Adipose tissue (tissue), 3 donors: Measurements from ENCODE around the gene RBM15B. TPM values are rescaled to one million over a fixed set of nuclear protein-coding genes. Genes with fewer than 3 reads are reported as not detected.
"Not testable (repeated sequence)": the region's sequence is repeated elsewhere in the genome, so short reads cannot be mapped to it uniquely, and the experiment has no call there.

Source experiments
- H3K27ac ChIP-seq: one replicate; pipeline ENCODE4 v1.5.1; 2013; ENCODE audit warnings: low read depth, low read length
- WGBS, 3 donors: extraction: QIAGEN DNeasy Blood & Tissue Kit; methylation state at CpG; one replicate each; pipeline ENCODE4 v1.1.7; 2013; 5-methylcytosine and 5-hydroxymethylcytosine counted together
- polyA plus RNA-seq, 3 donors: library from polyadenylated mRNA; stranded (reverse); fragments of 200-250 nt; gene quantifications; one replicate each; pipeline ENCODE4 v1.2.3, GENCODE V29; 2013
- donor health status: healthy with polysubstance abuse.
- donor health status: Bipolar disorder and iron deficiency.
- donor health status: healthy.

The RBM15B gene, protein sequence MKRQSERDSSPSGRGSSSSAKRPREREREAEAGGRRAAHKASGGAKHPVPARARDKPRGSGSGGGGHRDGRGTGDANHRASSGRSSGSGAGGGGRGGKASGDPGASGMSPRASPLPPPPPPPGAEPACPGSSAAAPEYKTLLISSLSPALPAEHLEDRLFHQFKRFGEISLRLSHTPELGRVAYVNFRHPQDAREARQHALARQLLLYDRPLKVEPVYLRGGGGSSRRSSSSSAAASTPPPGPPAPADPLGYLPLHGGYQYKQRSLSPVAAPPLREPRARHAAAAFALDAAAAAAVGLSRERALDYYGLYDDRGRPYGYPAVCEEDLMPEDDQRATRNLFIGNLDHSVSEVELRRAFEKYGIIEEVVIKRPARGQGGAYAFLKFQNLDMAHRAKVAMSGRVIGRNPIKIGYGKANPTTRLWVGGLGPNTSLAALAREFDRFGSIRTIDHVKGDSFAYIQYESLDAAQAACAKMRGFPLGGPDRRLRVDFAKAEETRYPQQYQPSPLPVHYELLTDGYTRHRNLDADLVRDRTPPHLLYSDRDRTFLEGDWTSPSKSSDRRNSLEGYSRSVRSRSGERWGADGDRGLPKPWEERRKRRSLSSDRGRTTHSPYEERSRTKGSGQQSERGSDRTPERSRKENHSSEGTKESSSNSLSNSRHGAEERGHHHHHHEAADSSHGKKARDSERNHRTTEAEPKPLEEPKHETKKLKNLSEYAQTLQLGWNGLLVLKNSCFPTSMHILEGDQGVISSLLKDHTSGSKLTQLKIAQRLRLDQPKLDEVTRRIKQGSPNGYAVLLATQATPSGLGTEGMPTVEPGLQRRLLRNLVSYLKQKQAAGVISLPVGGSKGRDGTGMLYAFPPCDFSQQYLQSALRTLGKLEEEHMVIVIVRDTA
- polyA plus RNA-seq, result 10 to 100 TPM; 10.8 to 16.5 (median 12.1) TPM

DNA sequence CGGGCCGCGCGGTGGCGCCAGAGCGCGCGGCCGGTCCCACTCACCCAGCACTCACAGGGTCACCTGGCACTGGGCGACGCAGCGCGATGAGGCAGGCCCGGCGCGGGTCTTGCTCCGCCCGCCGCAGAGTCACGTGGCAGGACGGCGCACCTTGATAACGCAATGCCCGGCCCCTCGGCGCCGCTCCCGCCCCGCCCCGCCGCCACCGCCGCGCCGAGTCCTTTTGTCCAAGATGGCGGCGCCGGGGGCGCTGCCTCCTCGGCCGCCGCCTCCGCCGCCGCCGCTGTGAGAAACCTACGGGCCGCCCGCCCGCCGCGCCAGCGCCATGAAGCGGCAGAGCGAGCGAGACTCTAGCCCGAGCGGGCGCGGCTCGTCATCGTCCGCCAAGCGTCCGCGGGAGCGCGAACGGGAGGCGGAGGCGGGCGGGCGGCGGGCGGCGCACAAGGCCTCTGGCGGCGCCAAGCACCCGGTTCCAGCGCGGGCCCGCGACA lies at the start of gene RBM15B:
TSS of gene RBM15B (plus strand) at position 211 of the 491 bp plus-strand sequence. CDS start at position 326, 115 bp downstream.
- WGBS, 3 donors, result 0 to 1% (median 0%) methylated on average over 51 to 82 of the region's 83 CpGs
- H3K27ac ChIP-seq, result peak within 1 kb of the TSS; percentile 64

DNA sequence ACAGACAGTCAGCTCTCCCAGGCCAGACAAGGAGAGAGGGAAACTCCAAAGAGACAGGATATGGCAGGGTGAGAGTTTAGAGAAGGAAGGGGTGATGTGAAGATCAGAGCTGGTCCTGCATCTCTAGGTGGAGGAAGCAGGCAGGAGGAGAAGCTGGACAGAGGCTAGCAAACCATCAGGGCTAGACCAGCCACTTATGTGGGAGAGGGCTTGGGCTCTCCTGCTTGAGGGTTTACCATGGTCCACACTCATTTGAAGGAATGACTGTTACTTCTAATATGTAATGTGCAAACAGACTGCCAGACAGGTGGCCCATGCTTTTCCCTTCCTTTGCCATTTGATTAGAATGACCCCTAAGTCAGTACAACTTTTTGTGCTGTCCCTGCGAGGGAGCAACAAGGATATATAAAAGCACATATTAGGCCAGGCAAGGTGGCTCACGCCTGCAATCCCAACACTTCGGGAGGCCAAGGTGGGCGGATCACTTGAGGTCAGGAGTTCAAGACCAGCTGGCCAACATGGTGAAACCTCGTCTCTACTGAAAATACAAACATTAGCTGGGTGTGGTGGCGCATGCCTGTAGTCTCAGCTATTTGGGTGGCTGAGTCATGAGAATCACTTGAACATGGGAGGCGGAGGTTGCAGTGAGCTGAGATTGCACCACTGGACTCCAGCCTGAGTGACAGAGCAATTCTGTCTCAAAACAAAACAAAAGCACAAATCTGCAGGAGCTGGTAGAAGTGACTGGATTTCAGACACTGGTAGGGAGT lies 47.0 kb upstream of the RBM15B start:
- H3K27ac ChIP-seq, result no peak overlapping the region
- WGBS, 3 donors, result 72 to 80% (median 76%) methylated on average over 7 of the region's 7 CpGs

DNA sequence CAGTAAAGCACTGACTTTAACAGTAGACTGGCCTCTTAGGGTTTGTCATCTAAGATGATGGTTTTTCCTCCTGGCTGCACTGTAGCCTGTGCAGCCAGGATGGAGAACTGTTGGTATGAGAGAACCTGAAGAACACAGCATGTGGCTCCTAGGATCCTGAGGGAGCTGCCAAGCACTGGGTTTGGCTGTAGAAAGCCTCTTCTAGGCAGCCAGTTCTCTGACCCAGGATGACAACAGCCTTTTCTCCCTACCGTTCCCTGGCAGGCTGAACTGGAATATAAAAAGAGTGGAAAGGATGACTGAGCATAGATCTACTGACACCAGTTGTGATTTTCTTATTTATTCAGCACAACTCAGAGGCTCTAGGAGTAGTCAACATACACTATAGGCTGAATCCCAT lies 40.3 kb upstream of the RBM15B start:
- 83 to 100% (median 87%) methylated on average over 1 of the region's 1 CpG for WGBS, 3 donors

DNA sequence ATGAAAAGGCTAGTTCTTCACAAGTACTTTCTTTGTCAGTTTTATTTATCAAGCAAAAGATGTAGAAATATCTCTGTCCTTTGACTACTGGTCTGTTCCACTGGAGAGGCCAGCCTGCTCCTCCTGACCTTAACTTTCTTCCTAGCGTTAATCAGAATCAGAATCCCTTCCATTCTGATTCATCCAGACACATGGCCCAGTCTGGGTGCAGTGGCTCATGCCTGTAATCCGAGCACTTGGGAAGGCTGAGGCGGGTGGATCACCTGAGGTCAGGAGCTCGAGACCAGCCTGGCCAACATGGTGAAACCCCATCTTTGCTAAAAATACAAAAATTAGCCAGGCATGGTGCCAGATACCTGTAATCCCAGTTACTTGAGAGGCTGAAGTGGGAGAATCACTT lies 38.0 kb upstream of the RBM15B start:
- no peak overlapping the region for H3K27ac ChIP-seq
- WGBS, 3 donors, result 82 to 88% (median 86%) methylated on average over 4 of the region's 4 CpGs

More for the DNA sequence above, 40.3 kb upstream of the RBM15B start:
- H3K27ac ChIP-seq, result no peak overlapping the region

DNA sequence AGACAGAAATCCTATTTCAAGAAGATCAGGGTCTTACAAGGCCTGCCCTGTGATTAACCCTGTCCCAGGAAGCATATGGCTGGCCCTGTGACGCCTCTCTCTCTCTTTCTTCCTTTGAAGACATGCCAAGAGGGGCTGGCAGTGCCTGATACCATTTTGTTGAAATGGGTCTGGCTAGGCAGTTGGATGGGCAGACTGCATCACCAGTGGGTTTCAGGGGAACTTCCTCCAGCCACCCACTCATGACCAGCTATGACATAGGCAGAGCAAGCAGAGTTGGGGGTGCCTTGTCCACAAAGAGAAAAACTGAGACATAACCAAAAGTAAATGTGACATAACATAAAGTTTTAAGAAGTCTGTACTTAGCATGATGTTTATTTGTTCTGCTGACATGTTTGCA lies 37.4 kb upstream of the RBM15B start:
- WGBS, 3 donors, result 38 to 89% (median 48%) methylated on average over 1 of the region's 1 CpG
- no peak overlapping the region for H3K27ac ChIP-seq

DNA sequence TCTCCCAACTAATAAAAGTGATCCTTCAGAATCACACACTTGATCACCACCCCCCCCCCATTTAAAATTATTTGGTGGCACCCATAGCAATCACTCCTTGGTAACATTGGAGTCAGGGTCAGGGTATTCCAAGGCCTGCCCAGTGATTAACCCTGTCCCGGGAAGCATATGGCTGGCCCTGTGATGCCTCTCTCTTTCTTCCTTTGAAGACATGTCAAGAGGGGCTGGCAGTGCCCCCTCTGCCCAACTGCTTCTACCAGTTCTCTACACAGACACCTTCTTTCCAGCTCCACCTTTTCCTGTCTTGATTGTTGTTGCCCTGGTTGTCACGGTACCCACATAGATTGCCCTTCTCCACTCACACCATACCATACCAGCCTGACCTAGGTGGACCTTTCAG lies 36.9 kb upstream of the RBM15B start:
- H3K27ac ChIP-seq, result no peak overlapping the region
- WGBS, 3 donors, result 87 to 89% (median 88%) methylated on average over 2 of the region's 2 CpGs

DNA sequence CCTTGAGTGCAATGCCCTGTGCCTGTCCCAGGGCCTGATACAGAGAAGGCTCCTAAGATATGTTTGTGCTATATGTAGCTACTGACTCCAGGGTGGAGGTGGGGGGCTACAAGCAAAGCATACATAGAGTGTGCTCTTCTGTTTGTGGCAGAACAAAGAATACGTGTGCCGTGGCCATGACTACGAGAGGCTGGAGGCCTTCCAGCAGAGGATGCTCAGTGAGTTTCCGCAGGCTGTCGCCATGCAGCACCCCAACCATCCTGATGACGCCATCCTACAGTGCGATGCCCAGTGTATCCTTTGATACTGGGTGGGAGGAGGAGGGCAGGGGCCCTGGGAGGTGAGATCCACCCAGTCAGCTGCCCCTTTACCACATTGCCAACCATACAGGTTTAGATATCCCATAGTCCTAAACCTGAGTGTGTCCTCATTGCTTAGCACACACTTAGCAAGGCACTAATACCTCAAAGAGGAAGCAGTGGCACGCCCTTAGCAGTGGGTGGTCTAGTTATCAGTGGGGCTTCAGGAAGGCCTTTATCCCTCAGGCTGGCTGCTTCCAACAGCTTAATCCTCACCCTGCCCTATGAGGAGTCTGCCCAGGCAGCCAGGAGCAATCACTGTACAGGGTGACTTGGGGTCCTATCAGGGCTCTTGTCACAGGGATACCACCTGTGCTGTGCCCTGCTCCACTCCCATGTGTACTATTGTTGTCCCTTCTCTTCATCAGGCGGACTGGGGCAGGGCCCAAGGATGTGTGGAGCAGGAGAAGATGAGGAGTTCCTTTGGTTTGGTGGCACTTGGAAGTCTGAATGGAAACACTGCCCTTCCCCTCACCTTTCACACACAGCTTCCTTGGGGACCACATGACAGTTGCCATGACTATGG lies 36.1 kb upstream of the RBM15B start:
- 87 to 92% (median 89%) methylated on average over 9 of the region's 9 CpGs for WGBS, 3 donors
- H3K27ac ChIP-seq, result no peak overlapping the region

DNA sequence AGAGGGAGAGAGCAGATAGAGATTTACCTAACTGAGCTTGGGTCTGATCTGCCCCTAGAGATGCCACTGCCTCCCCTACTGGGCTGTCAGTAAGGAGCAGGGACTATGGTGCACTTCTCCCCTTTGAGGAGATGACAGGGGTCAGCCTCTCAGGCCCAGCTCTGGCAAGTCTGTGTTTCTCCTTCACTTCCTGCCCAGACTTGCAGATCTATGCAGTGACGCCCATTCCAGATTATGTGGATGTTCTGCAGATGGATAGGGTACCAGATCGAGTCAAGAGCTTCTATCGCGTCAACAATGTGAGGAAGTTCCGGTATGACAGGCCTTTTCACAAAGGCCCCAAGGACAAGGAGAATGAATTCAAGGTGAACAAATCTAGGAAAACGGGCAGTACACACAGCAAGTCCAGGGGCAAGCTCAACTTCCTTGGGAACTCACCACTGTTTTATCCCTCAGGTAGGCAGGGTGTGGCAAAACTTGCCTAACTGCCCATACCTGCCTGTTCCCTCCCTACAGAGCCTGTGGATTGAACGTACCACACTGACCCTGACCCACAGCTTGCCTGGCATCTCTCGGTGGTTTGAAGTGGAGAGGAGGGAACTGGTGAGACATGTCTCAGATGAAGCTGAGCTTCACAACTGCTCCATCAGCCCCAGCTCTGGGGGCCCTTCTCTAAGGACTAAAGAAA lies 35.0 kb upstream of the RBM15B start:
- no peak overlapping the region for H3K27ac ChIP-seq
- WGBS, 3 donors, result 70 to 75% (median 74%) methylated on average over 8 of the region's 8 CpGs

DNA sequence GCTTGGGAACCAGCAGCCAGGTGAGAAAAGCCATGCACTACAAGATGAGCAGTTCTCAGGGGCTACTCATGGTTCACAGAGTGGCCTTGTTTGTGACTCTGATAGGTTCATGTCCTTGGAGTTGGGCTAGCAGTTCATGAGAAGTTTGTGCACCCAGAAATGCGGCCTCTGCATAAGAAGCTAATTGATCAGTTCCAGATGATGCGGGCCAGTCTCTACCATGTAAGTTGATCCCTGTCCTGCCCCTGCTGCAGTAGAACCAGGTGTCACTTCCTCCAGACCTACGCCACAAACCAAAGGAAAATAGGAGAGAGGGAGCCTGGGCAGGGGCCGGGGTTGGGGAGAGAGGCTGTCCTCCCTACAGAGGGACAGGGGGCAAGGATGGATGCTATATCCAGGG lies 33.2 kb upstream of the RBM15B start:
- 63 to 69% (median 69%) methylated on average over 4 of the region's 4 CpGs for WGBS, 3 donors
- H3K27ac ChIP-seq, result no peak overlapping the region

DNA sequence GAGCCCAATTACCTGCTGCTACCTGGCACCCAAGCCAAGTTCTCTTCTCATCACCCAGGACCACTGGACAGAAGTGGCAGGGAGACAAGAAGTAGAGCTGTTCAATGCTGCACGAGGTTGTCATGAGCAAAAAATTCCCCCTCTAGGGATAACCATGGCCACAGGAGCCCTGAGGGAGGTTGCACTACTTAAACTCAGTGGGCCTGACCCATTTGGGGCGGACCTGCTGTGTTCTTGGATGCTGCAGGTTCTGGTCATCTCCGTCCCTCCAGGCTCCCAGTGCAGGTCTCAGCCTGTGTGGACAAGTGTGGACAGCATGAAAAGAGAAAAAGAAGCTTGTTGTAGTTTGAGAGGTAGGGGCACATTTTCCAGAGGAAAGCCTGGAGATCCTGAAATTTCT lies 32.1 kb upstream of the RBM15B start:
- 75 to 86% (median 79%) methylated on average over 3 of the region's 3 CpGs for WGBS, 3 donors

DNA sequence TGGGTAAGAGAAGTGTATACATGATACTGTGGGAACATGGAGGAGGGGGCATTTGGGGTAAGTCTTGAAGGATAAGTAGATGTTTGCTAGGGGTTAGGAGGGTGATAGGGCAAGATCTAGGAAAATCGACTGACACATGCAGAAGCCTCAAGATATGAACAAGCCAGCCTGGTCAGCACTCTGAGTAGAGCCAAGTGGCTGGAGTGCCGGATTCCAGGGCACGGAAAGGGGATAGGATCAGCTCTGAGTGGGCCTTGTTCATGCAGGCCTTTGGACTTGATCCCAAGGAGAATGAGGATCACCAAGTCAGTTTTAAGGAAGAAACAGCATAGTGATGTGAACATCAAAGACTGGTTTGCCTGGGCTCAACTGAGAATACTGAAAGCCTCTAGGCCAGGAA lies 30.3 kb upstream of the RBM15B start:
- WGBS, 3 donors, result 86 to 89% (median 88%) methylated on average over 3 of the region's 3 CpGs
- no peak overlapping the region for H3K27ac ChIP-seq

More for the DNA sequence above, 32.1 kb upstream of the RBM15B start:
- no peak overlapping the region for H3K27ac ChIP-seq

DNA sequence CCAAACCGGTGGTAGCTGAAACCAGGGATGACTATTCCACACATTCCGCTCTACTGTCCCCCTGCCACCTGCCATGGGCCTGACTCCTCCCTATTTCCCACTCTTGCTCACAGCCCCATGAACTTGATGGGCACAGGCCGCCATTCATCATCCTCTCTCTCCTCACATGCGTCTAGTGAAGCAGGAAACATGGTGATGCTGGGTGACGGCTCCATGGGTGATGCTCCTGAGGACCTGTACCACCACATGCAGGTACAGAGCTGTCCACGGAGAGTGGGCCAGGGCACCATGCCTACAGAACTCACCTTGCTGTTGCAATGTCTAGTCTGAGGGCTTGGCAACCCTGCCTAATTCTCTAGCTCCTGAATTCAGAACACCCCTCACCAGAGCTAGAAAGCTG lies 29.3 kb upstream of the RBM15B start:
- WGBS, 3 donors, result 86 to 96% (median 88%) methylated on average over 6 of the region's 6 CpGs

DNA sequence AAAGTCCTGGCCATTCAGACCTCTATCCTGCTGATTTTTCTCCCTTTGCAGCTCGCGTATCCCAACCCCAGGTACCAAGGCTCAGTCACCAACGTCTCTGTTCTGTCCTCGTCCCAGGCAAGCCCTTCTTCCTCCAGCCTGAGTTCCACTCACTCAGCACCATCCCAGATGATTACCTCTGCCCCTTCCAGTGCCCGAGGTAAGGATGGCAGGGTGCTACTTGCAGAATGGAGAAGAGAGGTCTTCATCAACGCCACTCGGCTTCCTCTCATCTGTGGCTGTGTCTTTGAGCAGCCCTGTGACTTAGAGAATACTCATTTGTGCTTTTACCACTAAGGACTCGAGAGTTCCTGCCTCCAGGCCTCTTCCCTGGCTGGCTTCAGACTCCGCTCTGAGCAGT lies 28.6 kb upstream of the RBM15B start:
- no peak overlapping the region for H3K27ac ChIP-seq
- 80 to 90% (median 84%) methylated on average over 9 of the region's 9 CpGs for WGBS, 3 donors

More for the DNA sequence above, 29.3 kb upstream of the RBM15B start:
- H3K27ac ChIP-seq, result no peak overlapping the region

DNA sequence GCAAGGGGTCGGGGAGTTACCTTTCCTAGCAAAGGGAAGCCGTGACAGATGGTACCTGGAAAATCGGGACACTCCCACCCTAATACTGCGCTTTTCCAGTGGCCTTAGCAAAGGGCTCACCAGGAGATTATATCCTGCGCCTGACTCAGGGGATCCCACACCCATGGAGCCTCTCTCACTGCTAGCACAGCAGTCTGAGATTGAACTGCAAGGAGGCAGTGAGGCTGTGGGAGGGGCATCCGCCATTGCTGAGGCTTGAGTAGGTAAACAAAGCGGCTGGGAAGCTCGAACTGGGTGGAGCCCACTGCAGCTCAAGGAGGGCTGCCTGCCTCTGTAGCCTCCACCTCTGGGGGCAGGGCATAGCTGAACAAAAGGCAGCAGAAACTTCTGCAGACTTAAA lies 22.8 kb upstream of the RBM15B start:
- H3K27ac ChIP-seq, result not testable (repeated sequence)
- WGBS, 3 donors, result 85 to 92% (median 90%) methylated on average over 8 of the region's 8 CpGs

DNA sequence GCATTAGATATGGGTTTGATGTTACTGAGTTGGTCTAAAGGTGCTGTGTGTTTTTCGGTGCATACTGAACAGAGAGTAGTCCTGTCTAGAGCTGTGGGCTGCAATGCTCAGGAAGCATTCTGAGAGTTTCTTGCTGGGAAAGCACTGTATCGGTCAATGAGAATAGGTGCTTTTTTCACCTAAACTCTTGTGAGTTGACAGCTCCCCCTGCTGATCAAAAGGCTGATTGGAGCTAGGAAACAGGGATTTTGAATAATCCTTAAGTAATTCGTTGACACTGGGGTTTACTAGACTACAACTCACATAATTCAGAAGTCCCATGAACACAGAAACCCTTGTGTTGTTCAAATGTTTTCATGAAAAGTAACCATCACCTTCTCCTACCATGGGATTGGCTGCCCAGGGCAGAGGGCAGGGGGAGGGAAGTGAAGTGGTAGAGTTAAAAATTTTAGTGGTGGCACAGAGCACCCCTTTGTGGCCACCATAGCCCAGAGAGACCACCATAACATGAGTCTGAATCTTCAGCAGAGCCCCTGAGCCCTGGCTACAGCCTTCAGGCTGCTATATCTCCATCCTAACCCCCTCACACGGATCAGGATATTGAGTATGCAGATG lies 19.0 kb upstream of the RBM15B start:
- WGBS, 3 donors, result 26 to 29% (median 28%) methylated on average over 4 of the region's 4 CpGs

DNA sequence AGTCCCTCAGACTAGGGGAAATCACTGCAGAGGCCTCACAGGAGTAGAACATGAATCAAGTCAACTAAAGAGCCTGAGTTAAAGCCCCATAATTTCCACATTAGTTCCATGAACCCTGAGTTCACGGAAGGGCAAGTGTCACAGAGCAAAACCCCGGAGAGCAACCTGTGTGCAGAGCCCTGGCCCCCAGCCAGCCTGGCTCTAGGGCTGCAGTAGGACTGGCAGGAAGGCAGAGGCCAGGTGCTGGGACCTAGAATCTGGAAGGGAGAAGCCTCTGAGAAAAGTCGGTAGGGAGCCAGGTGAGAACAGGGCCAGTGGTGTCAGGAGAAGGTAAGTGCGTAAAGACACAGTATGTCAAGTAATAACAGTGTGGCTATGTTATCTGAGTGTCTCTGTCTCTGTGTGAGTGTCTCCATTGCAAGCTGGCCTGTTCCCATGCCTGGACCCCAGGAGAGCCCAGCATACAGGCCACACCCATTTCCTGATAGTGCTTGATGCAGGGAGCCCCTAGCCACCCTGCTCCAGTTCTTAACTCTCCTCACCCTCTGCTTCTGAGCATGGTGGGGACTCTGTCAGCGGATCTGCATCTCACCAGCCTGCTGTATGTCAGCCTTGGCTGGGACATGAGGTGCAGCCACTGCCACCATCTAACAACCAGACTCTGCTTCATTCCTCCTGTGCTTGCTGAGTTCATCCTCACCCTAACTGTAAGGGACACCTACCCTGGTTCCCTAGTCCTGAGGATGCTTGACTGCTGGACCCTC lies 17.2 kb upstream of the RBM15B start:
- WGBS, 3 donors, result 55 to 78% (median 71%) methylated on average over 5 of the region's 5 CpGs
- no peak overlapping the region for H3K27ac ChIP-seq

More for the DNA sequence above, 19.0 kb upstream of the RBM15B start:
- no peak overlapping the region for H3K27ac ChIP-seq
